GM10248 (cell line): ENCODE data around the gene EIF1.

Experiments used
- CTCF ChIA-PET: fragments of 300-600 bp; sonication (Branson Sonifier 250); formaldehyde crosslinking; extraction: SDS; loops from one replicate; lab custom pipeline; 2021; ENCODE audit warnings: antibody characterized with exemption; lab: Yijun Ruan, JAX
- POLR2A ChIA-PET: fragments of 350-650 bp; sonication (Branson Sonifier 250); formaldehyde crosslinking; extraction: SDS; loops from one replicate; lab custom pipeline; 2020; ENCODE audit warnings: antibody characterized with exemption; lab: Yijun Ruan, JAX
- DNase-seq: peaks from one replicate; pipeline ENCODE4 v3.0.0; 2012; ENCODE audit errors: extremely low spot score
- CTCF ChIP-seq: IDR thresholded peaks from 2 replicates; pipeline ENCODE4 v1.5.1; 2012; ENCODE audit warnings: mild to moderate bottlenecking, low read depth; ENCODE audit errors: extremely low read depth, missing control alignments, control extremely low read depth

EIF1 gene

DNA sequence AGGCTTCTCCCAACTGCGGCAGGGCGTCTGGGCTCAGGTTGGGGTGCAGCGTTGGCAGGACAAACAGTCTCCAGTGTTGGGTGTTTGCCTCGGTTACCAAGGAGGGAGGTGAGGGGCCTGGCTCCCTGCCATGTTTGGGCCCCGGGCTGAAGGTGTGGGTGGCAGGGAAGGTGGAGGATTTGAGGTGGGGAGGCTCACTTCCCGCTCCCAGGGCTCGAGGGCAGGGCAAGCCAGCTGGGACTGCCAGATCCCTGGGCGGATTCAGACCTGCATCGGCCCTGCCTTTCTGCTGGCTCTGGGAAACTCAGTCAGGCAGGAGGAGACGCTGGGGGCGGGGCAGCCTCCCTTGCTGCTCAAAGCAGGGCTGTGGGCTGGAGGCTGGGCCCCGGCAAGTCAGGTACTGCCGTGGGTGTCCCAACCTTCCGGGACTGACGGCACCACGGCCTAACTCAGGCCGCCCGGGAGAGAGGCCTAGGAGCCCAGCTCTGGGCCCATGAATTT lies 33.0 kb upstream of the EIF1 start:
- ChIA-PET CTCF (interaction anchor here (1.0 to 16.1 kb wide), 3 partner anchors 9 to 107 kb away, joined by 3 to 533 read pairs (median 4); no protein-coding TSS in a partner anchor), POLR2A (no interaction called here)
- no peak for TF ChIP-seq CTCF
- DNase-seq = no peak

DNA sequence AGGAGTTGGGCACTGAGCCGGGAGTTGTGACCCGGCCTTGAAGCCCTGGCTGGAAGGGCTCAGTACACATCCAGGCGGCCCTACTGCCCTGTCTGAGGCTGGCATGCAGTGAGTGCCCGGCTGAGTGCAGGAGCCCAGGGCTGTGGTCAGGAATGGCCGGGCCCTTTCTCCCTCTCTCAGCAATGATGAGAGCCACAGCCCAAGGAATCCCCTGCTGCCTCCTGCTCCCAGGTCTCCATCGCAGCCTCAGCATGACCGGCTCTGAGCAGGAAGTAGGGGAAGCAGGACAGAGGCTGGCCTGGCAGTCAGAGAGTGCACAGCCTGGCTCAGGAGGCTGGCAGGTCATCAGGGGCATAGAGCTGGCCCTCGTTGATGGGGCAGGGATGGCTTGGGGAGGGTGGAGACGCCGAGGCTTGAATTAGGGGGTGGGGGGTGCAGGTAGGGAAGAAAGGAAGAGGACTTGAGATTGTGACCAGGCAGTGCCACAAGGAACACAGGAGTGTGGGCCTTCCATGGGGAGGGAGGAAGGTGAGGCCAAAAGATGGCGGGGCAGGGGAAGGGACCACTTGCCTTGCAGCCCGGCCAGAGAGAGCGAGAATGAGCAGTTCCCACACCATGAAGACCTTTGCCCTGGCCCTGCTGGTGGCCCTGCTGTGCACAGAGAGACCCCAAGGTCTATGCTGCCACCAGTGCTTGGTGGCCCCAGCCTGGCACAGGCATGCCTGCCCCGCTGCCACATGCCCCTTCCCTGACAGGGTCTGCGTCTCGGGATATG lies 32.2 kb upstream of the EIF1 start:
- no peak for DNase-seq
- ChIA-PET CTCF (interaction anchor here (0.6 to 16.1 kb wide), 5 partner anchors 8 to 108 kb away, joined by 3 to 533 read pairs (median 3); no protein-coding TSS in a partner anchor), POLR2A (no interaction called here)
- no peak for TF ChIP-seq CTCF

GRCh38 chr17:41657176-41657754 lies 31.4 kb upstream of the EIF1 start:
- TF ChIP-seq CTCF = no peak
- POLR2A ChIA-PET = no interaction called here
- CTCF ChIA-PET = interaction anchor here (0.8 to 16.1 kb wide), 3 partner anchors 7 to 9 kb away, joined by 3 to 533 read pairs (median 533); no protein-coding TSS in a partner anchor
- no peak for DNase-seq

DNA sequence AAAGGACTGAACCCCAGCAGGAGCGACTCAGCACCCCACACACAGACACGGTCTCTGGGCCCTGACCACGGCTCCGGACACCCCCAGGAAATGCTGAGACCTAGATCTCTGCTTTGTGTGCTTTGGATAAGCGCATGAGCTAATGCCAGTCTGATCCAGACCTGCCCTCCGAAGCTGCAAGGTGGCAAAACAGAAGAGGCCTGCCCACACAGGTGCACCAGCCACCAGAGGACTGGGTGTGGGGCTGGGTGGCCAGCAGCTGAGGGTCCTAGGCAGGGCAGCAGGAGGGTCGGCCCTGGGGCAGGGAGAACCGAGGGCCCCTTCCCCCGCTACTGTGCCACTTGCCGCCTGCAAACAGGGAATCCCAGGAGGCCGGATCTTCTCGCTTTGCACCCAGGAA lies 30.7 kb upstream of the EIF1 start:
- CTCF ChIA-PET = interaction anchor here (16.0 to 16.1 kb wide), 2 partner anchors 7 kb away, joined by 533 read pairs; no protein-coding TSS in a partner anchor
- POLR2A ChIA-PET = no interaction called here
- TF ChIP-seq CTCF = no peak
- DNase-seq = no peak

- no peak for TF ChIP-seq CTCF
- DNase-seq = no peak
- CTCF ChIA-PET = interaction anchor here (16.0 kb wide), 1 partner anchor 8 kb away, joined by 533 read pairs; no protein-coding TSS in a partner anchor
- POLR2A ChIA-PET = no interaction called here
Measured at GRCh38 chr17:41658846-41659245, 29.8 kb upstream of the EIF1 start.

DNA sequence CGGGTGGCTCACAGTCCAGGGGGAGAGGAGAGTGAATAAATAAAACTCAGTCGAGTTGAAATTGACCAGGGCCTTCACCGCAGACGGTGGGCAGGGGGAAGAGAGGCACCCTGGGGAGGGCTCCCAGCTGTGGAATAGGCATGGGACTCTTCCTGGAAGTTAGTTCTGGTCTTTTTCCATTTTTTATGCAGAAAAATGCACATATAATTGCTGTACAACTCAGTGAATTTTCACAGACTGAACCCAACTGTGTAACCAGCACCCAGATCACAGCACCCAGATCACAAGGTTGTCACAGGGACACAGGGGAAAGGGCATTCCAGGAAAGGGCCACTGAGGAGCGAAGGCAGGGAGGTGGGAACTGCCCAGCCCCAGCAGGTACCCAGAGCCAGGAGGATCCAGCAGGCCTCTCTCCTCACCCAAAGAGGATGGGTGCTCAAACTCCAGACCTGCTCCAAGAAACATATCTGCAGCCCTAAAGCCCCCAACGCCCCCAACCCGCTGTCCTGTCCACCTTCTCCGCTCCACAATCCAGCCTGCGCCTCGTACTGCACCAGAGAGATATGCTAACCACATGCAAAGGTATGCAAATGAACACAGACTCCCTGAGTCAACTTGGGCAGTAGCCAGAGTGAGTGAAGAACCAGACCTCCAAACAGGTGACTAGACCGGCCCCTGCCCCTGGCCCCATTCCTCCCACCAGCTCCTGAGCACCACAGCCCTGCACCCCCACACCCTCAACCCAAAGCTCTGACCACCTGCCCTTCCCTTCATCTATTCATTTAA lies 29.1 kb upstream of the EIF1 start:
- POLR2A ChIA-PET = interaction anchor here (0.6 kb wide), 1 partner anchor 33 kb away, joined by 3 read pairs; no protein-coding TSS in a partner anchor

More for the DNA sequence above, 29.1 kb upstream of the EIF1 start:
- no peak for TF ChIP-seq CTCF
- CTCF ChIA-PET = interaction anchor here (4.2 to 16.0 kb wide), 4 partner anchors 9 to 802 kb away, joined by 17 to 533 read pairs (median 82); no protein-coding TSS in a partner anchor
- no peak for DNase-seq
